Sigmoid colon (tissue), 4 donors: Measurements from ENCODE around the gene CYB5B.

Experiments used
- EP300 ChIP-seq, 4 donors: sonication (generic); formaldehyde crosslinking; IDR thresholded peaks; one replicate each; pipeline ENCODE4 v1.6.1; 2017; ENCODE audit warnings: antibody characterized with exemption in 4 of 4
- POLR2A ChIP-seq, 2 donors: fragments of 450-650 bp; IDR thresholded peaks; one replicate each; pipeline ENCODE4 v1.6.1; 2016; ENCODE audit warnings: antibody characterized with exemption in 2 of 2, mild to moderate bottlenecking in 2 of 2, moderate library complexity in 2 of 2
- POLR2AphosphoS5 ChIP-seq, 4 donors: sonication (generic); formaldehyde crosslinking; IDR thresholded peaks; one replicate each; pipeline ENCODE4 v1.6.1; 2017; ENCODE audit warnings: antibody characterized with exemption in 4 of 4
- TF ChIP-seq, protein P1 (sequence below), 4 experiments: fragments of 450-650 bp in 3 of 4; fragments of 200-600 bp in 1 of 4; IDR thresholded peaks; one replicate each; pipeline ENCODE4 v1.5.1; 2016 to 2019; ENCODE audit warnings: antibody characterized with exemption in 4 of 4, mild to moderate bottlenecking in 3 of 4, moderate library complexity in 2 of 4

DNA sequence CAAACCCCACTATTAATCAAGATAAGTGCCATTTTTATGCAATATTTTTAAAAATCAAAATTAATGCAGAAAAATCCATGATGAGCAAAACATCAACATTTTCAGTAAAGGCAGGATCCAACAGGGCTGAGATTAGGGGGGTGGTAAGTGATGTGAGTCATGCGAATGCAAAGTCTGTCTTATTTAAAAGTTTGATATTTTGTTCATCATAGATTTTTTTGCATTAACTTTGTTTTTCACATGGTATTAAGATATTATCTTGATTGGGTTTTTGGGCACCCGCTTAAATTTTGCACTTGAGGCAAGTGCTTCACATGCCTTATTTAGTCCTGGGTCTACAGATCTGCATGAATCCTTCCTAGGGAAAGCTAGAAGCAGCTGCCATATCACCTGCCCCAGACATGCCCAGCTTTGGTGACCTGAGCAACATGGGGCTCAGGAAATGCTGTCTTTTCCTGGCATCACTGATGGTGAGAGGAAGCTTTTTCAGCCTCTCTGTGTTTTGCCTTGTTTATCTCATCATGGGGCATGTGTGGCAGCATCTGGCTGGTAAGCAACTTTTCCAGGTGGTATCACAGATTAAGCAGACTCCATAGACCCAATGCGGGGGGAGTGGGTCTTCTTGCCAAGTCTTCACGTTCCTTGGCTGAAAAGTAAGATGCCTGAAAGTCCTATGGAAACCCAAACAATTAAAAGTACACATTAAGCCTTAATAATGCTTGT lies 83.8 kb downstream of the CYB5B start:
- TF ChIP-seq POLR2AphosphoS5 (IDR thresholded peaks at IDR 0.05) (no peak), POLR2A (IDR thresholded peaks at IDR 0.05) (no peak), EP300 (IDR thresholded peaks at IDR 0.05) (no peak)
- TF ChIP-seq, protein P1, sequence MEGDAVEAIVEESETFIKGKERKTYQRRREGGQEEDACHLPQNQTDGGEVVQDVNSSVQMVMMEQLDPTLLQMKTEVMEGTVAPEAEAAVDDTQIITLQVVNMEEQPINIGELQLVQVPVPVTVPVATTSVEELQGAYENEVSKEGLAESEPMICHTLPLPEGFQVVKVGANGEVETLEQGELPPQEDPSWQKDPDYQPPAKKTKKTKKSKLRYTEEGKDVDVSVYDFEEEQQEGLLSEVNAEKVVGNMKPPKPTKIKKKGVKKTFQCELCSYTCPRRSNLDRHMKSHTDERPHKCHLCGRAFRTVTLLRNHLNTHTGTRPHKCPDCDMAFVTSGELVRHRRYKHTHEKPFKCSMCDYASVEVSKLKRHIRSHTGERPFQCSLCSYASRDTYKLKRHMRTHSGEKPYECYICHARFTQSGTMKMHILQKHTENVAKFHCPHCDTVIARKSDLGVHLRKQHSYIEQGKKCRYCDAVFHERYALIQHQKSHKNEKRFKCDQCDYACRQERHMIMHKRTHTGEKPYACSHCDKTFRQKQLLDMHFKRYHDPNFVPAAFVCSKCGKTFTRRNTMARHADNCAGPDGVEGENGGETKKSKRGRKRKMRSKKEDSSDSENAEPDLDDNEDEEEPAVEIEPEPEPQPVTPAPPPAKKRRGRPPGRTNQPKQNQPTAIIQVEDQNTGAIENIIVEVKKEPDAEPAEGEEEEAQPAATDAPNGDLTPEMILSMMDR (IDR thresholded peaks at IDR 0.05), result no peak
